ENCODE measurements around the gene TMEM11. TPM values are rescaled to one million over a fixed set of nuclear protein-coding genes. Genes with fewer than 3 reads are reported as not detected.

The TMEM11 gene
- total and polyA plus RNA-seq, 2 donors from 2014 or later: 17.4 to 34.2 TPM

GRCh38 chr17:21262259-21262993, 48.5 kb upstream of the TMEM11 start:
- DNase-seq (no peak), FAIRE-seq (no peak)
- intact Hi-C loops (cut with DNase I): no loop called here
- no peak for TF ChIP-seq CTCF (IDR thresholded peaks at IDR 0.05; ENCODE audit: borderline replicate concordance, extremely low read depth, insufficient read depth)
- H3K9ac ChIP-seq (ENCODE audit: low read length in 3 of 3): no peak overlapping the region
- H3K4me3 ChIP-seq (ENCODE audit: low read length in 3 of 3): no peak overlapping the region
- no peaks in the 10 kb centered on the region for H3K27me3 ChIP-seq (ENCODE audit: control insufficient read depth, insufficient read depth, low read length)
- no peaks in the 10 kb centered on the region for H3K36me3 ChIP-seq (ENCODE audit: control insufficient read depth in 2 of 3, insufficient read depth in 3 of 3, low read length in 3 of 3)
- H3K4me1 ChIP-seq (ENCODE audit: control insufficient read depth in 2 of 3, insufficient read depth in 2 of 3, low read depth in 1 of 3, low read length in 3 of 3): no peaks in the 10 kb centered on the region
- H3K27ac ChIP-seq (ENCODE audit: low read depth in 2 of 2, low read length in 2 of 2): no peak overlapping the region
- no peaks in the 10 kb centered on the region for H3K9me3 ChIP-seq (ENCODE audit: control insufficient read depth in 2 of 3, insufficient read depth in 1 of 3, low read length in 3 of 3)

- FAIRE-seq (no peak), DNase-seq (no peak)
- Histone ChIP-seq H3K27ac (ENCODE audit: low read depth in 2 of 2, low read length in 2 of 2) (no peak overlapping the region), H3K9me3 (ENCODE audit: control insufficient read depth in 2 of 3, insufficient read depth in 1 of 3, low read length in 3 of 3) (no peaks in the 10 kb centered on the region), H3K27me3 (ENCODE audit: control insufficient read depth, insufficient read depth, low read length) (no peaks in the 10 kb centered on the region), H3K4me3 (ENCODE audit: low read length in 3 of 3) (no peak overlapping the region), H3K9ac (ENCODE audit: low read length in 3 of 3) (no peak overlapping the region), H3K36me3 (ENCODE audit: control insufficient read depth in 2 of 3, insufficient read depth in 3 of 3, low read length in 3 of 3) (no peaks in the 10 kb centered on the region), H3K4me1 (ENCODE audit: control insufficient read depth in 2 of 3, insufficient read depth in 2 of 3, low read depth in 1 of 3, low read length in 3 of 3) (peaks cover 2 to 6% (median 5%) of the 10 kb centered on the region in 3 donors)
- intact Hi-C loops (cut with DNase I): no loop called here
- TF ChIP-seq CTCF (IDR thresholded peaks at IDR 0.05; ENCODE audit: borderline replicate concordance, extremely low read depth, insufficient read depth): no peak
Measured at GRCh38 chr17:21258593-21258992, 44.6 kb upstream of the TMEM11 start.

- H3K4me3 ChIP-seq (ENCODE audit: low read length in 3 of 3): peak overlapping the region; percentile 62 to 88 (median 83)
- TF ChIP-seq CTCF (IDR thresholded peaks at IDR 0.05; ENCODE audit: borderline replicate concordance, extremely low read depth, insufficient read depth): no peak
- peaks cover 2 to 12% (median 6%) of the 10 kb centered on the region in 3 donors for H3K4me1 ChIP-seq (ENCODE audit: control insufficient read depth in 2 of 3, insufficient read depth in 2 of 3, low read depth in 1 of 3, low read length in 3 of 3)
- H3K9me3 ChIP-seq (ENCODE audit: control insufficient read depth in 2 of 3, insufficient read depth in 1 of 3, low read length in 3 of 3): no peaks in the 10 kb centered on the region
- H3K9ac ChIP-seq (ENCODE audit: low read length in 3 of 3): peak overlapping the region; percentile 31 to 72 (median 72)
- FAIRE-seq (no peak), DNase-seq (no peak)
- H3K27ac ChIP-seq (ENCODE audit: low read depth in 2 of 2, low read length in 2 of 2): no peak overlapping the region
- intact Hi-C loops (cut with DNase I): no loop called here
- no peaks in the 10 kb centered on the region for H3K27me3 ChIP-seq (ENCODE audit: control insufficient read depth, insufficient read depth, low read length)
- H3K36me3 ChIP-seq (ENCODE audit: control insufficient read depth in 2 of 3, insufficient read depth in 3 of 3, low read length in 3 of 3): no peaks in the 10 kb centered on the region
Measured at GRCh38 chr17:21253646-21254441, 39.9 kb upstream of the TMEM11 start.
